Measurements from ENCODE around the gene MRPL52.
"Not testable (repeated sequence)": the region's sequence is repeated elsewhere in the genome, so short reads cannot be mapped to it uniquely, and the experiment has no call there.

The MRPL52 gene

GRCh38 chr14:22841311-22841710 lies 11.6 kb downstream of the MRPL52 start:
- no peak for DNase-seq

- DNase-seq, result no peak
Observed at GRCh38 chr14:22841769-22842168, 12.1 kb downstream of the MRPL52 start.

- DNase-seq, result no peak
Observed at GRCh38 chr14:22842211-22843122, 12.8 kb downstream of the MRPL52 start.

- no peak for DNase-seq
Observed at GRCh38 chr14:22843123-22843925, 13.6 kb downstream of the MRPL52 start.

- DNase-seq, result no peak
Observed at GRCh38 chr14:22844221-22845102, 14.8 kb downstream of the MRPL52 start.

- no peak for DNase-seq
Observed at GRCh38 chr14:22845103-22845394, 15.4 kb downstream of the MRPL52 start.

GRCh38 chr14:22845821-22846625 lies 16.3 kb downstream of the MRPL52 start:
- DNase-seq, result no peak

GRCh38 chr14:22846811-22847307 lies 17.2 kb downstream of the MRPL52 start:
- no peak for DNase-seq

GRCh38 chr14:22847661-22848341 lies 18.1 kb downstream of the MRPL52 start:
- no peak for DNase-seq

GRCh38 chr14:22848351-22849164 lies 18.9 kb downstream of the MRPL52 start:
- peak; percentile 27 for DNase-seq

GRCh38 chr14:22849212-22849819 lies 19.6 kb downstream of the MRPL52 start:
- DNase-seq, result no peak

GRCh38 chr14:22850944-22851764 lies 21.5 kb downstream of the MRPL52 start:
- no peak for DNase-seq

- not testable (repeated sequence) for DNase-seq
Observed at GRCh38 chr14:22852178-22852577, 22.5 kb downstream of the MRPL52 start.

GRCh38 chr14:22852599-22852939 lies 22.9 kb downstream of the MRPL52 start:
- DNase-seq, result no peak

- DNase-seq, result peak; percentile 87
Observed at GRCh38 chr14:22852940-22853767, 23.5 kb downstream of the MRPL52 start.

GRCh38 chr14:22854296-22854695 lies 24.6 kb downstream of the MRPL52 start:
- not testable (repeated sequence) for DNase-seq

GRCh38 chr14:22854963-22855724 lies 25.5 kb downstream of the MRPL52 start:
- DNase-seq, result no peak

Measured in hematopoietic multipotent progenitor cell treated with erythropoietin and hydrocortisone succinate and interleukin-3 and kit ligand, for 8 days (in vitro differentiated cells).